Stimulated activated CD4-positive, alpha-beta T cell treated with anti-CD3 and anti-CD28 coated beads, TNF-alpha, amount 100 ng/mL, for 1 hour (primary cell): ENCODE data around the gene USP14.
"Not testable (repeated sequence)": the region's sequence is repeated elsewhere in the genome, so short reads cannot be mapped to it uniquely, and the experiment has no call there.

Source experiments
- DNase-seq, 3 donors: peaks; one replicate each; pipeline ENCODE4 v3.0.0-alpha.2; 2020; ENCODE audit warnings: low read depth in 3 of 3, low spot score in 1 of 3

Gene USP14

GRCh38 chr18:158128-159036 lies at the start of gene USP14:
Gene USP14, plus strand, starts transcription at chr18:158557. Its CDS starts 142 bp downstream, at chr18:158699.
- DNase-seq = peak; percentile 92 to 95 (median 93)

DNA sequence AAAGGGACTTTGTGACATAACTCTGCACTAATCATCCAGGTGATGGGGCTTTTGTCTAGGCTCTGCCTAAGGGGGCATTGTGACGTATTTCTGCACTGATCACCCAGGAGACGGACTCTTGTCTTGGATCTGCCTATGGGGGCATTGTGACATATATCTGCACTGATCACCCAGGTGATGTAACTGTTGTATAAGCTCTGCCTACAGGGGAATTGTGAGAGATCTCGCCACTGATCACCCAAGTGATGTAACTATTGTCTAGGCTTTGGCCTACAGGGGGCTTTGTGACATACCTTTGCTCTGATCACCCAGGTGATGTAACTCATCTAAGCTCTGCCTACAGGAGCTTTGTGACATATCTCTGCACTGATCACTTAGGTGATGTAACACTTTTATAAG lies 49.7 kb upstream of the USP14 start:
- DNase-seq = not testable (repeated sequence)

DNA sequence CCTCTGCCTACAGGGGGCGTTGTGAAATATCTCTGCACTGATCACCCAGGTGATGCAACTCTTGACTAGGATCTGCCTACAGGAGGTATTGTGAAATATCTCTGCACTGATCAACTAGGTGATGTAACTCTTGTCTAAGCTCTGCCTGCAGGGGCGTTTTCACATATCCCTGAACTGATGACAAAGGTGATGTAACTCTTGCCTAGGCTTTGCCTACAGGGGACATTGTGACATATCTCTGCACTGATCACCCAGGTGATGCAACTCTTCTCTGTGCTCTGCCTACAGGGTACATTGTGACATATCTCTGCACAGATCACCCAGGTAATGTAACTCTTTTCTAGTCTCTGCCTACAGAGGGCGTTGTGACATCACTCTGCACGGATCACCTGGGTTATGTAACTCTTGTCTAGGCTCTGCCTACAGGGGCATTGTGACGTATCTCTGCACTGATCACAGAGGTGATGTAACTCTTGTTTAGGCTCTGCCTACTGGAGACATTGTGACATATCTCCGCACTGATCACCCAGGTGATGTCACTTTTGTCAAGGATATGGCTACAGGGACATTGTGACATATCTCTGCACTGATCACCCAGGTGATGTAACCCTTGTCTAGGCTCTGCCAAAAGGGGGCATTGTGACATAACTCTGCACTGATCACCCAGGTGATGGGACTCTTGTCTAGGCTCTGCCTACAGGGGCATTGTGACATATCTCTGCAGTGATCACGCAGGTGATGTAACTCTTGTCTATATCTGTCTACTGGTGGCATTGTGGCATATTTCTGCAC lies 49.0 kb upstream of the USP14 start:
- not testable (repeated sequence) for DNase-seq

GRCh38 chr18:109922-110261 lies 48.5 kb upstream of the USP14 start:
- DNase-seq = not testable (repeated sequence)

GRCh38 chr18:110351-111201 lies 47.8 kb upstream of the USP14 start:
- DNase-seq = not testable (repeated sequence)

DNA sequence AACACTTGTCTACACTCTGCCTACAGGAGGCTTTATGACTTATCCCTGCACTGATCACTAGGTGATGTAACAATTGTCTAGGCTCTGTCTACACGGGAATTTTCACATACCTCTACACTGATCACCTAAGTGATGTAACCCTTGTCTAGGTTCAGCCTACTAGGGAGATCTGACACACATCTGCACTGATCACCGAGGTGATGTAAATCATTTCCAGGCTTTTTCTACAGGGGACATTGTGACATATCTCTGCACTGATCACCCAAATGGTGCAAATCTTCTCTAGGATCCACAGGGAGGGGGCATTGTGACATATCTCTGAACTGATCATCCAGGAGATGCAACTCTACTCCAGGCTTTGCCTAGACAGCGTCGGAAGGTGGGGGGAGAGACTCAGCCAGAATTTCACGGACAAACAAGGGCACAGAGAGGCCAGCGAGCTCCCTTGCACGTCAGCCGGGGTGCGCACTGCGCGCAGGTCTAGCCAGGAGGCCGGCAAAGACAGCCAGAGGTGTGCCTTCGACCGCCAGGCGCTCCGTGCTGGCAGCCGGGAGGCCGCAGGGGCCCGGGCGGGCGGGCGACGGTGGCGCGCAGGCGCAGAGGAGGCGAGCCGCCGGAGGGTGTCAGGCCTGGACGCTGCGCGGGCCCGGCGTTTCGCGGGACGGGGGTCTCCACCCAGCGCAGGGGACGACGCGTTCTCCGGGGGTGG lies 46.9 kb upstream of the USP14 start:
- DNase-seq = peak; percentile 51 to 58 (median 54)

DNA sequence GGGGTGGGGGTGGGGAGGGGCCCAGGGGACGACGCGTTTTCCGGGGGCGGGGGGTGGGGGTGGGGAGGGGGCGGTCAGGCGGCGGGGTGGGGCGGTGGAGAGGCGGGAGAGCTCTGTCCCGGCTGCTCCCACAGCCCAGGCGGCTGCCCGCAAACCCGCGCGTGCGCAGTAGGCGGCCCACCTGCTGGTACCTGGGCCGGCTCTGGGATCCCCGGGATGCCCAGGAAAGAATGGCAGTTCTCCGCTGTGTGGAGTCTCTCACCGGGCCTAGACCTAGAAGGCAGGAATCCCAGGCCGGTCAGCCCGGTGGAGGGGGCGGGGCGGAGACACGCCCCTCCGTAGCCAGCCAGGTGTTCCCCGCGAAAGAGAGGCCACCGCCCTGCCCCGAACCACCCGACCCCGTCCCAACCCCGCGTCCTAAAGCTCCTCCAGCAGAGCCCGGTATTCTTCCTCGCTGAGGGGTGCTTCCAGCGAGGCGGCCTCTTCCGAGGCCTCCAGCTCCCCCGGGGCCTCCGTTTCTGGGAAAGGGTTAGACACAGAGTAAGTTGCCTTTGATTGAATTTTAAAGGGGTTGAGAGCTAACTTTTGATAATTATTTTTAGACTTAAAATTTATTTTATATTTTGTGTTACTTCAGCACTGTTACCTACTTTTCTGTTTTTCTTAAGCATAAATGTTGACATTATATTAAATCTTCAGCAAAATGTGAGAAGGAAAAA lies 46.2 kb upstream of the USP14 start:
- not testable (repeated sequence) for DNase-seq

- not testable (repeated sequence) for DNase-seq
These were observed 37.7 kb upstream of the USP14 start for GRCh38 chr18:120539-121260.

- DNase-seq = no peak
These were observed 23.3 kb upstream of the USP14 start for GRCh38 chr18:135045-135444.

DNA sequence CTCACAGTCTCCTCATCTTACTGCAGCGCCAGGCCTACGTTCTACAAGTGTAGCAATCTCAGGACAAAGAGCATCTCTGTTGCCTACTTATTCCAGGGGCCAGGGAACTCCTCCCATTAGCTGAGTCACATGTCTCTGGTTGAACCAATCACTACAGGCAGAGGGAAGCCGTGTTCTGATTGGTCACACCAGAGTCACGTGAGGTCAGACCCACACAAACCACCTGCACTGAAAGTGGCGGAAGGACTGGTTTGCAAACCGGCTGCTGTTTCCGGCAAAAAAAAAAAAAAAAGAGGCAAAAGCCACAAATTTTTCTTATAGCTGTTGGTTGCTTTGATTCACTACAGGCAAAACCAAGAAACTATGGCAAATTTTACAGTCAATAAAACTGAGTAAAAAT lies 21.9 kb upstream of the USP14 start:
- no peak for DNase-seq

DNA sequence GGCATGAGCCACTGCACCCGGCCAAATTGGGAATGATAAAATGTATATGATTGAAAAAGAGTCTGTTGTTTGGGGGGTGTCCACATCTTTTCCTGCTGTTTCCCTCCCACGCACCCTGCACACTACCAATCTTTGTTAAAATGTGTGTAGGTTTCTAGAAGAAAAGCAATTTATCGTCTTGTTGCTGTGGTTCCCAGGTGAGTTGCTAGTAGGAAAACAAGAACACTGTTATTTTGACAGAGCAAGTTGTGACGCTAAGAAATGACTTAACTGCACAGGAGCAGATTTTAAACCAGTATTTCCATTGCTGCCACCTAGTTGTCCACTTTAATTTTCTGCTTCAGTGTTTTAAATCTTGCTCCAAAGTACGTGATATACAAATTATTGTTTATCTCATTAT lies 21.0 kb upstream of the USP14 start:
- no peak for DNase-seq

GRCh38 chr18:140670-141266 lies 17.6 kb upstream of the USP14 start:
- DNase-seq = no peak

DNA sequence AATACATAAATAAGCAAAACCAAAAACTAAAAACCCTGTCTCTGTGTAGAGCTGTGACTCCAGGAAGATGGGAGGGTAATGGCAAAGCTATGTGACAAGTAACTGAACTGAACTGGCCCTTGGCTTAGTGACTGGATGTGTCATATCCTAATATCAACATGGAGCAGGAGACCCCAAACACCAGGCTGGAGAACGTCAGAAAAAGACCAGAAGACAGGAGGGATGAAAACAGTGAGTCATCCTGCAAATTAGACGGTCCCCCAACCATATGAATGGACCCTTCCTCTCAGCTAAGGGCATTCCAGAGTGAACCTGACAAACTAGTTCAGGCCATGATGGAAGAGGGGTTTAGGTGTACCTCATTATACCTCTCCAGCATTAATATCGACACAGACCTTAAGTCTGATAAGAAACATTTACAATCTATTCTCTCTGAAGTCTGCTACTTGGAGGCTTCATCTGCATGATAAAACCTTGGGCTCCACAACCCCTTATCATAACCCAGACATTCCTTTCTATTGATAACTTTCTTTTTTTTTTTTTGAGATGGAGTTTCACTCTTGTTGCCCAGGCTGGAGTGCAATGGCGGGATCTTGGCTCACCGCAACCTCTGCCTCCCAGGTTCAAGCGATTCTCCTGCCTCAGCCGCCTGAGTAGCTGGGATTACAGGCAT lies 15.6 kb upstream of the USP14 start:
- DNase-seq = not testable (repeated sequence)

DNA sequence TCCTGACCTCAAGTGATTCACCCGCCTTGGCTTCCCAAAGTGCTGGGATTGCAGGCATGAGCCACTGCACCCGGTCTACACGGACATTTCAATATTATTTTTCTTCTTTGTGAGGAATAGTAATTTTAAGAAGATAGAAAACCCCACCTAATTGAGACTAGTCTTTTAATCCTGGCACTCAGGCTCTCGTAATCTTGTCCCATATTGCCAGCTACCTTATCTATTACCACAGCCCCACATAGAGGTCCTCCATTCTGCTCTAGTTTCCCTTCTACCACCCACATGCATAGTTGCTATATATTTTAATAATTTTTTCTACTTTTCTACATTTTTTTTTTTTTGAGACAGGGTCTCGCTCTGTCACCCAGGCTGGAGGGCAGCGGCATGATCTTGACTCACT lies 9.5 kb upstream of the USP14 start:
- DNase-seq = no peak

DNA sequence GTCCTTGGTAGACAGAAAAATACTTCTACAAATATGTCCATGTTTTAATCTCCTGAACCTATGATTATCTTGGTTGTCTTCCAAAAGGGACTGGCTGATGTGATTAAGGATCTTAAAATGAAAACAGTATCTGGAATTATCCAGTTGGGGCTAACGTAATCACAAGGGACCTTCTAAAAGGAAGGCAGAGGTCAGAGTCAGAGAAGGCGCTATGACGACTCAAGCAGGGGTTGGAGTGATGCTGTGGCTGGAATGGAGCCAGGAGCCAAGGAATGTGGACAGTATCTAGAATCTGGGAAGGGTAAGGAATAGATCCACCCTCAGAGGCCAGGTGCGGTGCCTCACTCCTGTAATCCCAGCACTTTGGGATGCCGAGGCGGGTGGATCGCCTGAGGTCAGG lies 4.2 kb upstream of the USP14 start:
- no peak for DNase-seq

DNA sequence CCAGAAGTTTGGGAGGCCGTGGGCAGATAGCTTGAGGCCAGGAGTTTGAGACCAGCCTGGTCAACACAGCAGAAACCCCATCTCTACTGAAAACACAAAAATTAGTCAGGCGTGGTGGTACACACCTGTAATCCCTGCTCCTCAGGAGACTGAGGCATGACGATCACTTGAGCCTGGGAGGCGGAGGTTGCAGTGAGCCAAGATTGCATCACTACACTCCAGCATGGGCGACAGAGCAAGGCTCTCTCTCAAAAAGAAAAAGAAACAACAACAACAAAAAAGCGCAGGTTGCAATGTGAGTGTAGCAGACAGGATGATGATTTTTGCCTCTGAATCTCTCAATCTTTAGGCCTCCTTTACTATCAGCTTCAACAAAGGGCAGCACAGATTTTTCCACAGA lies 2.7 kb upstream of the USP14 start:
- no peak for DNase-seq

GRCh38 chr18:156514-157230 lies 1.7 kb upstream of the USP14 start:
- no peak for DNase-seq
